GM19023 (cell line): ENCODE measurements around the gene LGALSL.
"Not testable (repeated sequence)": the region's sequence is repeated elsewhere in the genome, so short reads cannot be mapped to it uniquely, and the experiment has no call there.

Experiments
- ATAC-seq: cut with Tn5 transposase; IDR thresholded peaks from one replicate; pipeline ENCODE4 v1.9.1; 2021; ENCODE audit warnings: mild to moderate bottlenecking, moderate library complexity; ENCODE audit not compliant: unreplicated experiment

Gene LGALSL

GRCh38 chr2:64442277-64442676 lies 11.7 kb upstream of the LGALSL start:
- no peak for ATAC-seq

- ATAC-seq, result no peak
Measured at GRCh38 chr2:64442801-64443429, 11.0 kb upstream of the LGALSL start.

- not testable (repeated sequence) for ATAC-seq
Measured at GRCh38 chr2:64445970-64446369, 8.0 kb upstream of the LGALSL start.

GRCh38 chr2:64447317-64448040 lies 6.5 kb upstream of the LGALSL start:
- ATAC-seq, result no peak

- ATAC-seq, result no peak
Measured at GRCh38 chr2:64448041-64448426, 5.9 kb upstream of the LGALSL start.

- no peak for ATAC-seq
Measured at GRCh38 chr2:64451051-64451450, 2.9 kb upstream of the LGALSL start.

- peak; percentile 58 for ATAC-seq
Measured at GRCh38 chr2:64454386-64455332, 697 bp downstream of the LGALSL start.

- ATAC-seq, result no peak
Measured at GRCh38 chr2:64455545-64455944, 1.6 kb downstream of the LGALSL start.

GRCh38 chr2:64456293-64456692 lies 2.3 kb downstream of the LGALSL start:
- no peak for ATAC-seq

- no peak for ATAC-seq
Measured at GRCh38 chr2:64457524-64457923, 3.6 kb downstream of the LGALSL start.

- ATAC-seq, result no peak
Measured at GRCh38 chr2:64459575-64459974, 5.6 kb downstream of the LGALSL start.

- no peak for ATAC-seq
Measured at GRCh38 chr2:64460330-64460729, 6.4 kb downstream of the LGALSL start.

- no peak for ATAC-seq
Measured at GRCh38 chr2:64461271-64462058, 7.5 kb downstream of the LGALSL start.

GRCh38 chr2:64462171-64462570 lies 8.2 kb downstream of the LGALSL start:
- ATAC-seq, result no peak

- ATAC-seq, result no peak
Measured at GRCh38 chr2:64462940-64463700, 9.2 kb downstream of the LGALSL start.

GRCh38 chr2:64463781-64464180 lies 9.8 kb downstream of the LGALSL start:
- ATAC-seq, result no peak

GRCh38 chr2:64466478-64467085 lies 12.6 kb downstream of the LGALSL start:
- no peak for ATAC-seq

GRCh38 chr2:64467096-64467843 lies 13.3 kb downstream of the LGALSL start:
- ATAC-seq, result no peak

- ATAC-seq, result no peak
Measured at GRCh38 chr2:64469261-64469660, 15.3 kb downstream of the LGALSL start.
